Type B pancreatic cell (in vitro differentiated cells): Measurements from ENCODE around the gene GDPD4. TPM values are rescaled to one million over a fixed set of nuclear protein-coding genes. Genes with fewer than 3 reads are reported as not detected.
A peak's percentile ranks its signal among the peaks of the same experiment; 100 is the strongest.

ENCODE experiments used
- DNase-seq: peaks from one replicate; pipeline ENCODE4 v3.0.0; 2021; ENCODE audit warnings: mixed read lengths; ENCODE audit not compliant: unreplicated experiment; ENCODE audit errors: extremely low spot score
- H3K27ac Mint-ChIP-seq: 2 replicates; pipeline ENCODE4 v1.8.0; 2021; ENCODE audit warnings: mild to moderate bottlenecking, mixed read lengths
- H3K27me3 Mint-ChIP-seq: 2 replicates; pipeline ENCODE4 v1.8.0; 2021; ENCODE audit warnings: mixed read lengths
- H3K36me3 Mint-ChIP-seq: 2 replicates; pipeline ENCODE4 v1.8.0; 2021; ENCODE audit warnings: mixed read lengths
- H3K4me1 Mint-ChIP-seq: one replicate; pipeline ENCODE4 v1.8.0; 2021; ENCODE audit warnings: mixed read lengths; ENCODE audit not compliant: unreplicated experiment
- H3K4me3 Mint-ChIP-seq: 2 replicates; pipeline ENCODE4 v1.8.0; 2021; ENCODE audit warnings: mild to moderate bottlenecking, mixed read lengths
- H3K9me3 Mint-ChIP-seq: 2 replicates; pipeline ENCODE4 v1.8.0; 2021; ENCODE audit warnings: mixed read lengths
- CTCF ChIP-seq: fragments of 200-600 bp; sonication (generic); conservative IDR thresholded peaks from 2 replicates; pipeline ENCODE4 v1.5.0; 2021; ENCODE audit warnings: antibody characterized with exemption, mild to moderate bottlenecking
- total RNA-seq: library from RNA; stranded (reverse); gene quantifications from 2 replicates; pipeline ENCODE4 v1.2.1, GENCODE V29; 2021; ENCODE audit warnings: low replicate concordance

The GDPD4 gene
- total RNA-seq, 1 donor from 2014 or later, result not detected

GRCh38 chr11:77170107-77170506 lies 131.4 kb downstream of the GDPD4 start:
- H3K36me3 Mint-ChIP-seq, result no peaks in the 10 kb centered on the region
- H3K9me3 Mint-ChIP-seq, result no peaks in the 10 kb centered on the region
- TF ChIP-seq CTCF, result no peak
- peaks cover 18% of the 10 kb centered on the region for H3K4me1 Mint-ChIP-seq
- no peaks in the 10 kb centered on the region for H3K27me3 Mint-ChIP-seq
- H3K27ac Mint-ChIP-seq, result peak overlapping the region; percentile 74
- DNase-seq, result no peak
- peak overlapping the region; percentile 46 for H3K4me3 Mint-ChIP-seq

GRCh38 chr11:77167791-77168190 lies 133.7 kb downstream of the GDPD4 start:
- DNase-seq, result no peak
- no peaks in the 10 kb centered on the region for H3K27me3 Mint-ChIP-seq
- H3K4me1 Mint-ChIP-seq, result peaks cover 9% of the 10 kb centered on the region
- H3K36me3 Mint-ChIP-seq, result no peaks in the 10 kb centered on the region
- TF ChIP-seq CTCF, result no peak
- H3K27ac Mint-ChIP-seq, result no peak overlapping the region
- H3K4me3 Mint-ChIP-seq, result no peak overlapping the region
- H3K9me3 Mint-ChIP-seq, result no peaks in the 10 kb centered on the region

- no peak for DNase-seq
- no peaks in the 10 kb centered on the region for H3K27me3 Mint-ChIP-seq
- H3K4me1 Mint-ChIP-seq, result peaks cover 9% of the 10 kb centered on the region
- no peak for TF ChIP-seq CTCF
- H3K27ac Mint-ChIP-seq, result no peak overlapping the region
- no peaks in the 10 kb centered on the region for H3K36me3 Mint-ChIP-seq
- H3K4me3 Mint-ChIP-seq, result no peak overlapping the region
- H3K9me3 Mint-ChIP-seq, result no peaks in the 10 kb centered on the region
Observed at GRCh38 chr11:77167111-77167626, 134.3 kb downstream of the GDPD4 start.

Other genes starting within 250 kb of the GDPD4 start
- gene CAPN5, start 234.7 kb downstream of the GDPD4 start, total RNA-seq, result 17.9 and 18.8 TPM in 2 replicates
- 0.86 and 0.94 TPM in 2 replicates for gene OMP, start 198.8 kb downstream of the GDPD4 start, total RNA-seq
- gene MYO7A, start 173.4 kb downstream of the GDPD4 start, total RNA-seq, result 2.8 and 5.3 TPM in 2 replicates
- gene PAK1, start 172.4 kb upstream of the GDPD4 start, total RNA-seq, result 70.3 and 73.9 TPM in 2 replicates